DMS153 treated with DMSO at 0.1 percent for 48 hours (cell line): ENCODE data around the gene ZNF471.

Experiments
- DNase-seq: peaks from one replicate; lab custom pipeline; 2025; ENCODE audit not compliant: unreplicated experiment; lab: John Stamatoyannopoulos, UW

The ZNF471 gene

GRCh38 chr19:56572589-56572988 lies 64.9 kb downstream of the ZNF471 start:
- DNase-seq, result no peak

GRCh38 chr19:56573914-56574313 lies 66.3 kb downstream of the ZNF471 start:
- DNase-seq, result no peak

GRCh38 chr19:56577719-56578602 lies 70.3 kb downstream of the ZNF471 start:
- no peak for DNase-seq
